ENCODE results near the gene MMP2. TPM values are rescaled to one million over a fixed set of nuclear protein-coding genes. Genes with fewer than 3 reads are reported as not detected.

MMP2 gene
- total and polyA plus RNA-seq, 10 of the 15 experiments (the other 5 are each of a cell fraction or from before 2014, with no cell fraction given): 0.37 to 0.80 (median 0.59) TPM; not detected in 7

- TF ChIP-seq BCL11A (IDR thresholded peaks at IDR 0.05; ENCODE audit: low read depth, low read length) (peak; percentile 21; the same call in 1 of the 2 replicates), NR2C1 (IDR thresholded peaks at IDR 0.05) (no peak), BRCA1 (IDR thresholded peaks at IDR 0.05; ENCODE audit: low read depth, low read length) (no peak), TBL1XR1 (IDR thresholded peaks at IDR 0.05; ENCODE audit: low read depth, low read length) (no peak), ATF7 (IDR thresholded peaks at IDR 0.05; ENCODE audit: low read depth) (peak; percentile 83), USF2 (IDR thresholded peaks at IDR 0.05; ENCODE audit: borderline replicate concordance, low read depth, low read length) (no peak), POU2F2 (IDR thresholded peaks at IDR 0.05; ENCODE audit: borderline replicate concordance, low read depth, low read length) (no peak), ASH2L (IDR thresholded peaks at IDR 0.05; ENCODE audit: borderline replicate concordance, low read depth) (no peak), SIX5 (IDR thresholded peaks at IDR 0.05; ENCODE audit: low read depth, low read length, severe bottlenecking) (no peak), SUZ12 (IDR thresholded peaks at IDR 0.05; ENCODE audit: unreplicated experiment) (no peak), BHLHE40 (IDR thresholded peaks at IDR 0.05; ENCODE audit: borderline replicate concordance in 1 of 2, low read depth in 2 of 2, low read length in 1 of 2) (no peak), MEF2A (IDR thresholded peaks at IDR 0.05; ENCODE audit: insufficient read depth, low read depth, low read length) (no peak), JUNB (IDR thresholded peaks at IDR 0.05) (no peak), RUNX3 (IDR thresholded peaks at IDR 0.05; ENCODE audit: low read length) (no peak; the same call in 1 of the 2 replicates), PRDM15 (CRISPR knock-in tag; IDR thresholded peaks at IDR 0.05) (no peak), BACH1 (IDR thresholded peaks at IDR 0.05; ENCODE audit: borderline replicate concordance) (no peak), SMAD5 (IDR thresholded peaks at IDR 0.05; ENCODE audit: low read depth) (no peak)
- TF ChIP-seq, protein P1, sequence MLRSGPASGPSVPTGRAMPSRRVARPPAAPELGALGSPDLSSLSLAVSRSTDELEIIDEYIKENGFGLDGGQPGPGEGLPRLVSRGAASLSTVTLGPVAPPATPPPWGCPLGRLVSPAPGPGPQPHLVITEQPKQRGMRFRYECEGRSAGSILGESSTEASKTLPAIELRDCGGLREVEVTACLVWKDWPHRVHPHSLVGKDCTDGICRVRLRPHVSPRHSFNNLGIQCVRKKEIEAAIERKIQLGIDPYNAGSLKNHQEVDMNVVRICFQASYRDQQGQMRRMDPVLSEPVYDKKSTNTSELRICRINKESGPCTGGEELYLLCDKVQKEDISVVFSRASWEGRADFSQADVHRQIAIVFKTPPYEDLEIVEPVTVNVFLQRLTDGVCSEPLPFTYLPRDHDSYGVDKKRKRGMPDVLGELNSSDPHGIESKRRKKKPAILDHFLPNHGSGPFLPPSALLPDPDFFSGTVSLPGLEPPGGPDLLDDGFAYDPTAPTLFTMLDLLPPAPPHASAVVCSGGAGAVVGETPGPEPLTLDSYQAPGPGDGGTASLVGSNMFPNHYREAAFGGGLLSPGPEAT (IDR thresholded peaks at IDR 0.05; ENCODE audit: low read depth): no peak
- TF ChIP-seq, protein P2, sequence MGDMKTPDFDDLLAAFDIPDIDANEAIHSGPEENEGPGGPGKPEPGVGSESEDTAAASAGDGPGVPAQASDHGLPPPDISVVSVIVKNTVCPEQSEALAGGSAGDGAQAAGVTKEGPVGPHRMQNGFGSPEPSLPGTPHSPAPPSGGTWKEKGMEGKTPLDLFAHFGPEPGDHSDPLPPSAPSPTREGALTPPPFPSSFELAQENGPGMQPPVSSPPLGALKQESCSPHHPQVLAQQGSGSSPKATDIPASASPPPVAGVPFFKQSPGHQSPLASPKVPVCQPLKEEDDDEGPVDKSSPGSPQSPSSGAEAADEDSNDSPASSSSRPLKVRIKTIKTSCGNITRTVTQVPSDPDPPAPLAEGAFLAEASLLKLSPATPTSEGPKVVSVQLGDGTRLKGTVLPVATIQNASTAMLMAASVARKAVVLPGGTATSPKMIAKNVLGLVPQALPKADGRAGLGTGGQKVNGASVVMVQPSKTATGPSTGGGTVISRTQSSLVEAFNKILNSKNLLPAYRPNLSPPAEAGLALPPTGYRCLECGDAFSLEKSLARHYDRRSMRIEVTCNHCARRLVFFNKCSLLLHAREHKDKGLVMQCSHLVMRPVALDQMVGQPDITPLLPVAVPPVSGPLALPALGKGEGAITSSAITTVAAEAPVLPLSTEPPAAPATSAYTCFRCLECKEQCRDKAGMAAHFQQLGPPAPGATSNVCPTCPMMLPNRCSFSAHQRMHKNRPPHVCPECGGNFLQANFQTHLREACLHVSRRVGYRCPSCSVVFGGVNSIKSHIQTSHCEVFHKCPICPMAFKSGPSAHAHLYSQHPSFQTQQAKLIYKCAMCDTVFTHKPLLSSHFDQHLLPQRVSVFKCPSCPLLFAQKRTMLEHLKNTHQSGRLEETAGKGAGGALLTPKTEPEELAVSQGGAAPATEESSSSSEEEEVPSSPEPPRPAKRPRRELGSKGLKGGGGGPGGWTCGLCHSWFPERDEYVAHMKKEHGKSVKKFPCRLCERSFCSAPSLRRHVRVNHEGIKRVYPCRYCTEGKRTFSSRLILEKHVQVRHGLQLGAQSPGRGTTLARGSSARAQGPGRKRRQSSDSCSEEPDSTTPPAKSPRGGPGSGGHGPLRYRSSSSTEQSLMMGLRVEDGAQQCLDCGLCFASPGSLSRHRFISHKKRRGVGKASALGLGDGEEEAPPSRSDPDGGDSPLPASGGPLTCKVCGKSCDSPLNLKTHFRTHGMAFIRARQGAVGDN (IDR thresholded peaks at IDR 0.05): no peak
Measured at GRCh38 chr16:55443434-55444346, 35.3 kb upstream of the MMP2 start (continued).

Data from GM12878 (cell line).